Gastrocnemius medialis (tissue), 4 donors: ENCODE results near the gene TTLL10.

Experiments
- CTCF ChIP-seq, 5 experiments: fragments of 450-650 bp in 3 of 5; fragments of 200-600 bp in 2 of 5; sonication (generic) in 2 of 5; IDR thresholded peaks in 4 of 5; conservative IDR thresholded peaks in 1 of 5; 1 replicate in 4 of 5; 2 replicates in 1 of 5; pipeline ENCODE4 v1.5.1; 2016 to 2019; ENCODE audit warnings: antibody characterized with exemption in 5 of 5, mild to moderate bottlenecking in 3 of 5, moderate library complexity in 3 of 5
- POLR2A ChIP-seq, 2 donors: fragments of 450-650 bp; IDR thresholded peaks; one replicate each; pipeline ENCODE4 v1.6.1; 2017; ENCODE audit warnings: antibody characterized with exemption in 2 of 2, mild to moderate bottlenecking in 2 of 2, moderate library complexity in 2 of 2

- peak; percentile 51 to 74 for TF ChIP-seq POLR2A (IDR thresholded peaks at IDR 0.05)
- TF ChIP-seq CTCF (IDR thresholded peaks at IDR 0.05 in 4 of 5, conservative IDR thresholded peaks at IDR 0.05 in 1 of 5) = peak in 1 of 5 experiments; percentile 14
These were observed 57.9 kb downstream of the TTLL10 start, which contains the start of gene SDF4 for GRCh38 chr1:1231400-1232207.
